Measurements from ENCODE around the gene CACNA2D1. TPM values are rescaled to one million over a fixed set of nuclear protein-coding genes. Genes with fewer than 3 reads are reported as not detected.

The CACNA2D1 gene
- total RNA-seq, 2 experiments from 2014 or later: not detected

- no peak overlapping the region for H3K4me3 Mint-ChIP-seq
Observed at GRCh38 chr7:82417898-82418297, 25.7 kb downstream of the CACNA2D1 start.

GRCh38 chr7:82416402-82416801 is 27.2 kb downstream of the CACNA2D1 start:
- H3K9me3 Mint-ChIP-seq: peaks cover 2% of the 10 kb centered on the region
- ATAC-seq: no peak
- H3K27me3 Mint-ChIP-seq: no peaks in the 10 kb centered on the region
- H3K4me3 Mint-ChIP-seq: no peak overlapping the region
- no peak overlapping the region for H3K27ac Mint-ChIP-seq
- CTCF ChIA-PET: no interaction called here
- DNase-seq: no peak
- POLR2A ChIA-PET: no interaction called here
- intact Hi-C loops (cut with micrococcal nuclease): no loop called here
- TF ChIP-seq CTCF (IDR thresholded peaks at IDR 0.05): no peak
- H3K4me1 Mint-ChIP-seq (ENCODE audit: low read depth): no peaks in the 10 kb centered on the region
- H3K36me3 Mint-ChIP-seq (ENCODE audit: low read depth): no peaks in the 10 kb centered on the region

More at GRCh38 chr7:82417898-82418297, 25.7 kb downstream of the CACNA2D1 start:
- no peak overlapping the region for H3K27ac Mint-ChIP-seq
- CTCF ChIA-PET: no interaction called here
- POLR2A ChIA-PET: no interaction called here
- DNase-seq (no peak), ATAC-seq (no peak)
- no peak for TF ChIP-seq CTCF (IDR thresholded peaks at IDR 0.05)
- peaks cover 2% of the 10 kb centered on the region for H3K9me3 Mint-ChIP-seq
- H3K4me1 Mint-ChIP-seq (ENCODE audit: low read depth): no peaks in the 10 kb centered on the region
- intact Hi-C loops (cut with micrococcal nuclease): no loop called here
- H3K27me3 Mint-ChIP-seq: no peaks in the 10 kb centered on the region
- H3K36me3 Mint-ChIP-seq (ENCODE audit: low read depth): no peaks in the 10 kb centered on the region

- H3K36me3 Mint-ChIP-seq (ENCODE audit: low read depth): no peaks in the 10 kb centered on the region
- H3K4me1 Mint-ChIP-seq (ENCODE audit: low read depth): no peaks in the 10 kb centered on the region
- no peak overlapping the region for H3K27ac Mint-ChIP-seq
- no peak for TF ChIP-seq CTCF (IDR thresholded peaks at IDR 0.05)
- H3K9me3 Mint-ChIP-seq: peaks cover 2% of the 10 kb centered on the region
- POLR2A ChIA-PET: no interaction called here
- no peaks in the 10 kb centered on the region for H3K27me3 Mint-ChIP-seq
- H3K4me3 Mint-ChIP-seq: no peak overlapping the region
- DNase-seq (no peak), ATAC-seq (no peak)
- intact Hi-C loops (cut with micrococcal nuclease): no loop called here
- CTCF ChIA-PET: no interaction called here
Observed at GRCh38 chr7:82414389-82414788, 29.2 kb downstream of the CACNA2D1 start.

GRCh38 chr7:82413237-82413636 is 30.3 kb downstream of the CACNA2D1 start:
- TF ChIP-seq CTCF (IDR thresholded peaks at IDR 0.05): no peak
- Mint-ChIP-seq H3K36me3 (ENCODE audit: low read depth) (no peaks in the 10 kb centered on the region), H3K27ac (no peak overlapping the region), H3K9me3 (peaks cover 2% of the 10 kb centered on the region), H3K27me3 (no peaks in the 10 kb centered on the region), H3K4me1 (ENCODE audit: low read depth) (no peaks in the 10 kb centered on the region), H3K4me3 (no peak overlapping the region)
- no peak for DNase-seq
- ChIA-PET CTCF (no interaction called here), POLR2A (interaction anchor here (0.5 kb wide), 1 partner anchor 29 kb away, joined by 3 read pairs; no protein-coding TSS in a partner anchor)
- no peak for ATAC-seq
- intact Hi-C loops (cut with micrococcal nuclease): no loop called here

- ChIA-PET POLR2A (no interaction called here), CTCF (no interaction called here)
- Mint-ChIP-seq H3K4me3 (no peak overlapping the region), H3K9me3 (no peaks in the 10 kb centered on the region), H3K4me1 (ENCODE audit: low read depth) (no peaks in the 10 kb centered on the region), H3K27me3 (no peaks in the 10 kb centered on the region), H3K27ac (no peak overlapping the region), H3K36me3 (ENCODE audit: low read depth) (no peaks in the 10 kb centered on the region)
- intact Hi-C loops (cut with micrococcal nuclease): no loop called here
- DNase-seq (no peak), ATAC-seq (no peak)
- no peak for TF ChIP-seq CTCF (IDR thresholded peaks at IDR 0.05)
Observed at GRCh38 chr7:82411732-82412131, 31.8 kb downstream of the CACNA2D1 start.
